Measurements from ENCODE around the gene ERI3.

DNA sequence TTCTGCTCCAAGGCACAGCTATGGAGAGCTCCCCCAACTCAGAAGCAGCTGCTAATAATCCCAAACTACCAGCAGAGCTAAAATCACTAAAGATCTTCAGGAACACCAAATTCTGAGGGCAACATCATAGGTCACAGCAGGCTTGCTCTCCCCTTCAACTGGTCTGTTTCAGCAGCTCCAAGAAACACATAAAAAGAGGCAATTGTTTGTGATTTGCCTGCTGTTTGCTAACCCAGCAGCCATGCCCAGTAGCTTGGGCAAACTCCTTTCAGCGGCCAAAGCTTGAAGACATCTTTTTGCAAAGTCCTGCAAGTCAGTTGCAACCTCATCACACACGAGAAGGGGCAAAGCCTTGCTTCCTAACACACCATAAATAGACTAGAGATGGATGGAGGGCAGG lies 8.9 kb downstream of the ERI3 start:
- no peak for TF ChIP-seq POLR2A (IDR thresholded peaks at IDR 0.05)
- TF ChIP-seq, protein P1, sequence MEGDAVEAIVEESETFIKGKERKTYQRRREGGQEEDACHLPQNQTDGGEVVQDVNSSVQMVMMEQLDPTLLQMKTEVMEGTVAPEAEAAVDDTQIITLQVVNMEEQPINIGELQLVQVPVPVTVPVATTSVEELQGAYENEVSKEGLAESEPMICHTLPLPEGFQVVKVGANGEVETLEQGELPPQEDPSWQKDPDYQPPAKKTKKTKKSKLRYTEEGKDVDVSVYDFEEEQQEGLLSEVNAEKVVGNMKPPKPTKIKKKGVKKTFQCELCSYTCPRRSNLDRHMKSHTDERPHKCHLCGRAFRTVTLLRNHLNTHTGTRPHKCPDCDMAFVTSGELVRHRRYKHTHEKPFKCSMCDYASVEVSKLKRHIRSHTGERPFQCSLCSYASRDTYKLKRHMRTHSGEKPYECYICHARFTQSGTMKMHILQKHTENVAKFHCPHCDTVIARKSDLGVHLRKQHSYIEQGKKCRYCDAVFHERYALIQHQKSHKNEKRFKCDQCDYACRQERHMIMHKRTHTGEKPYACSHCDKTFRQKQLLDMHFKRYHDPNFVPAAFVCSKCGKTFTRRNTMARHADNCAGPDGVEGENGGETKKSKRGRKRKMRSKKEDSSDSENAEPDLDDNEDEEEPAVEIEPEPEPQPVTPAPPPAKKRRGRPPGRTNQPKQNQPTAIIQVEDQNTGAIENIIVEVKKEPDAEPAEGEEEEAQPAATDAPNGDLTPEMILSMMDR (IDR thresholded peaks at IDR 0.05): no peak
